Colonic mucosa (tissue), 4 donors: ENCODE data around the gene RFPL1. TPM values are rescaled to one million over a fixed set of nuclear protein-coding genes. Genes with fewer than 3 reads are reported as not detected.

ENCODE experiments used
- DNase-seq: peaks from one replicate; pipeline ENCODE4 v3.0.0-alpha.2; 2020
- H3K27ac ChIP-seq: fragments of 200-600 bp; one replicate; pipeline ENCODE4 v1.8.0; 2021
- H3K27me3 ChIP-seq: fragments of 200-600 bp; one replicate; pipeline ENCODE4 v1.8.0; 2021
- H3K36me3 ChIP-seq: fragments of 200-600 bp; one replicate; pipeline ENCODE4 v1.8.0; 2021
- H3K4me1 ChIP-seq: fragments of 200-600 bp; one replicate; pipeline ENCODE4 v1.8.0; 2021; ENCODE audit warnings: mild to moderate bottlenecking
- H3K4me3 ChIP-seq: fragments of 200-600 bp; one replicate; pipeline ENCODE4 v1.8.0; 2021
- H3K9ac ChIP-seq, 2 donors: one replicate each; pipeline ENCODE4 v1.7.0; 2013; ENCODE audit warnings: control low read depth in 2 of 2, low read depth in 2 of 2, low read length in 2 of 2
- H3K9me3 ChIP-seq: fragments of 200-600 bp; one replicate; pipeline ENCODE4 v1.8.0; 2021
- intact Hi-C: fragments of 100-400 bp; cut with DNase I; formaldehyde crosslinking; loops from one replicate; pipeline ENCODE4 v1.14.1; 2022
- total RNA-seq, 2 donors: library from RNA; stranded (reverse); fragmentation: NEBNext Ultra II Directional in 1 of 2; extraction: Animal tissue kit (Norgen Biotek cat#: 25700) in 1 of 2; gene quantifications; one replicate each; pipeline ENCODE4 v1.2.1, GENCODE V29; 2021
- TF ChIP-seq, protein P1 (sequence below): fragments of 200-600 bp; IDR thresholded peaks from one replicate; pipeline ENCODE4 v1.8.0; 2022; ENCODE audit warnings: antibody characterized with exemption, mild to moderate bottlenecking
- donor health status: healthy.
- donor health status: DM: no; HTN: no; CAD: no.
- donor health status: DM: no; HTN: no; CAD: no.

RFPL1 gene
- total RNA-seq, 2 donors from 2014 or later: not detected

DNA sequence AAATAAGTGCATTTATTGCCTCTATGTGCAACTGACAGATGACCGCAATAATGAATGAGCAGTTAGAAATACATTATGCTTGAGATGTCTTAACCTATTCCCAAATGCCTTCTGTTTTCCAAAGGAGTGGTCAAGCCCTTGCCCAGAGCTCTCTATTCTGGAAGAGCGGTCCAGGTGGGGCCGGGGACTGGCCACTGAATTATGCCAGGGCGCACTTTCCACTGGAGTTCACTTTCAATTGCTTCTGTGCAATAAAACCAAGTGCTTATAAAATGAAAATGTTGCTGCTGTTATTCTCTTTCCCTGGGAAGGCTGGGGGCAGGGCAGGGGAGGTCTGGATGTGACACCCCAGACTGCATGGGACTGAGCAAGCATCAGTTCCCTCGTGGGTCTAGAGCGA is 52.6 kb downstream of the RFPL1 start:
- no peak overlapping the region for H3K9ac ChIP-seq
- TF ChIP-seq, protein P1, sequence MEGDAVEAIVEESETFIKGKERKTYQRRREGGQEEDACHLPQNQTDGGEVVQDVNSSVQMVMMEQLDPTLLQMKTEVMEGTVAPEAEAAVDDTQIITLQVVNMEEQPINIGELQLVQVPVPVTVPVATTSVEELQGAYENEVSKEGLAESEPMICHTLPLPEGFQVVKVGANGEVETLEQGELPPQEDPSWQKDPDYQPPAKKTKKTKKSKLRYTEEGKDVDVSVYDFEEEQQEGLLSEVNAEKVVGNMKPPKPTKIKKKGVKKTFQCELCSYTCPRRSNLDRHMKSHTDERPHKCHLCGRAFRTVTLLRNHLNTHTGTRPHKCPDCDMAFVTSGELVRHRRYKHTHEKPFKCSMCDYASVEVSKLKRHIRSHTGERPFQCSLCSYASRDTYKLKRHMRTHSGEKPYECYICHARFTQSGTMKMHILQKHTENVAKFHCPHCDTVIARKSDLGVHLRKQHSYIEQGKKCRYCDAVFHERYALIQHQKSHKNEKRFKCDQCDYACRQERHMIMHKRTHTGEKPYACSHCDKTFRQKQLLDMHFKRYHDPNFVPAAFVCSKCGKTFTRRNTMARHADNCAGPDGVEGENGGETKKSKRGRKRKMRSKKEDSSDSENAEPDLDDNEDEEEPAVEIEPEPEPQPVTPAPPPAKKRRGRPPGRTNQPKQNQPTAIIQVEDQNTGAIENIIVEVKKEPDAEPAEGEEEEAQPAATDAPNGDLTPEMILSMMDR: no peak
- no peak overlapping the region for H3K4me3 ChIP-seq
- intact Hi-C loops: no loop called here
- no peaks in the 10 kb centered on the region for H3K27me3 ChIP-seq
- no peaks in the 10 kb centered on the region for H3K4me1 ChIP-seq
- H3K27ac ChIP-seq: no peak overlapping the region
- no peak for DNase-seq
- H3K9me3 ChIP-seq: no peaks in the 10 kb centered on the region
- no peaks in the 10 kb centered on the region for H3K36me3 ChIP-seq

Other genes with a start within 250 kb of the RFPL1 start
- gene EMID1, start 232.7 kb upstream of the RFPL1 start, total RNA-seq: 1 to 10 TPM; 4.4 TPM
- 10 to 100 TPM; 15.4 to 32.0 TPM for gene RHBDD3, start 170.6 kb upstream of the RFPL1 start, total RNA-seq
- gene EWSR1, start 170.3 kb upstream of the RFPL1 start, total RNA-seq: 100 to 1,000 TPM; 145 to 236 TPM
- gene GAS2L1, start 131.9 kb upstream of the RFPL1 start, total RNA-seq: 10 to 100 TPM; 16.6 to 41.1 TPM
- gene RASL10A, start 122.9 kb upstream of the RFPL1 start, total RNA-seq: 1 to 10 TPM in 1 of 2 donors, under 1 TPM in 1; 0.42 to 1.3 TPM
- 100 to 1,000 TPM in 1 of 2 donors, 10 to 100 TPM in 1; 90.4 to 120 TPM for gene AP1B1, start 50.0 kb upstream of the RFPL1 start, total RNA-seq
- under 1 TPM; 0.42 TPM for gene NEFH, start 41.6 kb downstream of the RFPL1 start, total RNA-seq
- 10 to 100 TPM; 19.9 to 33.5 TPM for gene THOC5, start 115.2 kb downstream of the RFPL1 start, total RNA-seq
- gene NIPSNAP1, start 142.5 kb downstream of the RFPL1 start, total RNA-seq: 10 to 100 TPM; 65.1 to 72.7 TPM
- gene NF2, start 165.1 kb downstream of the RFPL1 start, total RNA-seq: 10 to 100 TPM; 33.5 to 51.0 TPM